Pulmonary artery endothelial cell (primary cell): Measurements from ENCODE around the gene ZEB2. TPM values are rescaled to one million over a fixed set of nuclear protein-coding genes. Genes with fewer than 3 reads are reported as not detected.

Experiments used
- DNase-seq: peaks from one replicate; pipeline ENCODE4 v3.0.0-alpha.2; 2011; ENCODE audit warnings: low read depth, low spot score
- total RNA-seq: library from RNA; depleted of rRNA; stranded (reverse); fragments of >200 nt; gene quantifications from 2 replicates; pipeline ENCODE4 v1.2.3, GENCODE V29; 2014

ZEB2 gene
- total RNA-seq, 1 donor from 2014 or later, result 22.5 TPM

- no peak for DNase-seq
Observed at GRCh38 chr2:144529841-144530240, 9.9 kb upstream of the ZEB2 start.

- DNase-seq, result no peak
Observed at GRCh38 chr2:144528108-144528507, 8.2 kb upstream of the ZEB2 start.

GRCh38 chr2:144526831-144527230 lies 6.9 kb upstream of the ZEB2 start:
- no peak for DNase-seq

GRCh38 chr2:144524118-144525009 lies 4.4 kb upstream of the ZEB2 start:
- DNase-seq, result no peak

GRCh38 chr2:144523596-144524117 lies 3.7 kb upstream of the ZEB2 start:
- DNase-seq, result no peak

- DNase-seq, result no peak
Observed at GRCh38 chr2:144522897-144523595, 3.1 kb upstream of the ZEB2 start.

- DNase-seq, result no peak
Observed at GRCh38 chr2:144522176-144522896, 2.4 kb upstream of the ZEB2 start.

- DNase-seq, result no peak
Observed at GRCh38 chr2:144521686-144522085, 1.8 kb upstream of the ZEB2 start.

- DNase-seq, result no peak
Observed at GRCh38 chr2:144520756-144521487, 1.0 kb upstream of the ZEB2 start.

GRCh38 chr2:144519597-144519933 lies 354 bp downstream of the ZEB2 start:
- no peak for DNase-seq

- no peak for DNase-seq
Observed at GRCh38 chr2:144518748-144519596, 947 bp downstream of the ZEB2 start.

GRCh38 chr2:144517866-144518747 lies 1.8 kb downstream of the ZEB2 start:
- no peak for DNase-seq

GRCh38 chr2:144516981-144517865 lies 2.7 kb downstream of the ZEB2 start:
- peak; percentile 79 for DNase-seq

- no peak for DNase-seq
Observed at GRCh38 chr2:144516411-144516980, 3.4 kb downstream of the ZEB2 start.

GRCh38 chr2:144515696-144516410 lies 4.1 kb downstream of the ZEB2 start:
- no peak for DNase-seq

- DNase-seq, result no peak
Observed at GRCh38 chr2:144515099-144515695, 4.7 kb downstream of the ZEB2 start.

- no peak for DNase-seq
Observed at GRCh38 chr2:144514616-144515091, 5.3 kb downstream of the ZEB2 start.
